Measurements from ENCODE around the gene PEAR1.

The PEAR1 gene

DNA sequence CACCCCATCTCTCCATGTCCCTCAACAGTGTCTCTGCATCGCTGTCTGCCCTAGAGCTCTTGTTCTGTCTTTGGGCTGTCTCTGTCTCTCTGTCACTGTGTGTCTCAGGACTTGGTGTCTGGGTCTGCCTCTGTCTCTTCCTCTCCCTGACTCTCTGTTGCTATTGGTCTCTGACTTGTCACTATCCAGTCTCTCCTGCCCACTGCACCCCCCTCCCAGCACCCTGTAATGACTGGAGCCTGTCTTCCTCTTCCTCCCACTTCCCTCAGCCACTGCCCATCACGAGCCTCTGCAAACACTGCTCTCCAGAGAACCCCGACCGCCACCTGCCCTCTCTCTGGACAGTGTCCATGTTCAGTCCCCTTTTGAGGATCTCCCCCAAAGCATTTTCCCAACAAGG lies 12.1 kb downstream of the PEAR1 start:
- H3K4me1 ChIP-seq (ENCODE audit: control insufficient read depth, insufficient read depth, low read length) = peaks cover under 1% of the 10 kb centered on the region
- no peak overlapping the region for H3K4me3 ChIP-seq (ENCODE audit: low read depth, low read length)
- H3K27me3 ChIP-seq (ENCODE audit: control insufficient read depth, insufficient read depth, low read length) = peaks cover 9% of the 10 kb centered on the region
- H3K36me3 ChIP-seq (ENCODE audit: control insufficient read depth, insufficient read depth, low read length) = no peaks in the 10 kb centered on the region
- no peak overlapping the region for H3K9ac ChIP-seq (ENCODE audit: low read depth, low read length)
- no peaks in the 10 kb centered on the region for H3K9me3 ChIP-seq (ENCODE audit: control insufficient read depth, insufficient read depth, low read length)

DNA sequence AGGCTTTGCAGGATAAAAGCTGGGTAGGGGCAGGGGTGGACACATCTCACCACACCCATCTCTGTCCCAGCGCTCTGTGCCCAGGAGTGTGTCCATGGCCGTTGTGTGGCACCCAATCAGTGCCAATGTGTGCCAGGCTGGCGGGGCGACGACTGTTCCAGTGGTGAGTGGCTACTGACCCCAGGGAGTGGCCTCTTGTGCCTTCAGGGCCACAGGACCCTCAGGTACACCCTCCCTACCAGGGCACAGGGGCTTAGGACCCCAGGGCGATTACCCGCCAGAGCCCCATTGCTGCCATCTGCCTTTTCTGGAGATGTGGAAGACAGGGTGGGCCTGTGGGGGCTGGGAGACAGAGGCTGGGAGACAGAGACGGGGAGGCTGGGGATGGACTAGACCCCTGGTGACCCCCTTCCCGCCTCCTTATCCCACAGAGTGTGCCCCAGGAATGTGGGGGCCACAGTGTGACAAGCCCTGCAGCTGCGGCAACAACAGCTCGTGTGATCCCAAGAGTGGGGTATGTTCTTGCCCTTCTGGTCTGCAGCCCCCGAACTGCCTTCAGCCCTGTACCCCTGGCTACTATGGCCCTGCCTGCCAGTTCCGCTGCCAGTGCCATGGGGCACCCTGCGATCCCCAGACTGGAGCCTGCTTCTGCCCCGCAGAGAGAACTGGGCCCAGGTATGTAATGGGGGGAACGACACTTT lies 12.8 kb downstream of the PEAR1 start:
- Histone ChIP-seq H3K27me3 (ENCODE audit: control insufficient read depth, insufficient read depth, low read length) (peaks cover 5% of the 10 kb centered on the region), H3K4me3 (ENCODE audit: low read depth, low read length) (no peak overlapping the region), H3K9me3 (ENCODE audit: control insufficient read depth, insufficient read depth, low read length) (no peaks in the 10 kb centered on the region), H3K4me1 (ENCODE audit: control insufficient read depth, insufficient read depth, low read length) (peaks cover 2% of the 10 kb centered on the region), H3K9ac (ENCODE audit: low read depth, low read length) (no peak overlapping the region), H3K36me3 (ENCODE audit: control insufficient read depth, insufficient read depth, low read length) (no peaks in the 10 kb centered on the region)

DNA sequence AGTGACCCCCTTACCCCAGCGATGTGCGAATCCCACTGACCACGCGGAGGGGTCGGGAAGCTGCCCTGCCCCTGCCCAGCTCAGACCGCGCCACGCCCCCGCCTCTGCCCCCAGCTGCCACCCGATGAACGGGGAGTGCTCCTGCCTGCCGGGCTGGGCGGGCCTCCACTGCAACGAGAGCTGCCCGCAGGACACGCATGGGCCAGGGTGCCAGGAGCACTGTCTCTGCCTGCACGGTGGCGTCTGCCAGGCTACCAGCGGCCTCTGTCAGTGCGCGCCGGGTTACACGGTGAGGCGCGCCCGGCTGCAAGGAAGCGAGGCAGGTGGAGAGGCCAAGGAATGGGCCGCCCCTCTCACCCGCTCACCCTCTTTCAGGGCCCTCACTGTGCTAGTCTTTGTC lies 15.0 kb downstream of the PEAR1 start:
- no peaks in the 10 kb centered on the region for H3K36me3 ChIP-seq (ENCODE audit: control insufficient read depth, insufficient read depth, low read length)
- peaks cover 14% of the 10 kb centered on the region for H3K27me3 ChIP-seq (ENCODE audit: control insufficient read depth, insufficient read depth, low read length)
- H3K4me3 ChIP-seq (ENCODE audit: low read depth, low read length) = no peak overlapping the region
- H3K4me1 ChIP-seq (ENCODE audit: control insufficient read depth, insufficient read depth, low read length) = peaks cover 3% of the 10 kb centered on the region
- no peak overlapping the region for H3K9ac ChIP-seq (ENCODE audit: low read depth, low read length)
- no peaks in the 10 kb centered on the region for H3K9me3 ChIP-seq (ENCODE audit: control insufficient read depth, insufficient read depth, low read length)

DNA sequence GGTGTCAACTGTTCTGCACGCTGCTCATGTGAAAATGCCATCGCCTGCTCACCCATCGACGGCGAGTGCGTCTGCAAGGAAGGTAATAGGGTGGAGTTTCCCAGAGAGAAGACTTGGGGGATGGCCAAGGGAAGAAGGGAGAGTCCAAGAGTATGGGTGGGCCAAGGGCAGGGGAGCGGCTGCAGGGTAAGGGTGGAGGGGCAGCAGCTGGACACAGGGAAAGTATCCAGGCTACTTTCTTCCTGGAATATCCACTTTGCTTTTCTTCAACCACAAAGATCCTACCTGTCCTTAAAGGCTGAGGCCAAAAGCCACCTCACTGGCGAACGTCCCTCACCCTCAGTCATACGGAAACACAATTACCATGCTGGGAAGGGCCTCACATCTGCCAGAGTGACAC lies 15.4 kb downstream of the PEAR1 start:
- H3K4me1 ChIP-seq (ENCODE audit: control insufficient read depth, insufficient read depth, low read length) = peaks cover 4% of the 10 kb centered on the region
- H3K27me3 ChIP-seq (ENCODE audit: control insufficient read depth, insufficient read depth, low read length) = peaks cover 14% of the 10 kb centered on the region
- H3K9me3 ChIP-seq (ENCODE audit: control insufficient read depth, insufficient read depth, low read length) = no peaks in the 10 kb centered on the region
- no peak overlapping the region for H3K4me3 ChIP-seq (ENCODE audit: low read depth, low read length)
- H3K36me3 ChIP-seq (ENCODE audit: control insufficient read depth, insufficient read depth, low read length) = no peaks in the 10 kb centered on the region
- H3K9ac ChIP-seq (ENCODE audit: low read depth, low read length) = no peak overlapping the region

GRCh38 chr1:156909671-156910070 lies 16.2 kb downstream of the PEAR1 start:
- H3K9me3 ChIP-seq (ENCODE audit: control insufficient read depth, insufficient read depth, low read length) = no peaks in the 10 kb centered on the region
- H3K4me3 ChIP-seq (ENCODE audit: low read depth, low read length) = no peak overlapping the region
- no peaks in the 10 kb centered on the region for H3K36me3 ChIP-seq (ENCODE audit: control insufficient read depth, insufficient read depth, low read length)
- peaks cover 14% of the 10 kb centered on the region for H3K27me3 ChIP-seq (ENCODE audit: control insufficient read depth, insufficient read depth, low read length)
- H3K4me1 ChIP-seq (ENCODE audit: control insufficient read depth, insufficient read depth, low read length) = peaks cover 4% of the 10 kb centered on the region
- H3K9ac ChIP-seq (ENCODE audit: low read depth, low read length) = no peak overlapping the region

GRCh38 chr1:156910309-156910782 lies 16.8 kb downstream of the PEAR1 start:
- peak overlapping the region; percentile 54 for H3K4me3 ChIP-seq (ENCODE audit: low read depth, low read length)
- peaks cover 4% of the 10 kb centered on the region for H3K4me1 ChIP-seq (ENCODE audit: control insufficient read depth, insufficient read depth, low read length)
- H3K9ac ChIP-seq (ENCODE audit: low read depth, low read length) = no peak overlapping the region

DNA sequence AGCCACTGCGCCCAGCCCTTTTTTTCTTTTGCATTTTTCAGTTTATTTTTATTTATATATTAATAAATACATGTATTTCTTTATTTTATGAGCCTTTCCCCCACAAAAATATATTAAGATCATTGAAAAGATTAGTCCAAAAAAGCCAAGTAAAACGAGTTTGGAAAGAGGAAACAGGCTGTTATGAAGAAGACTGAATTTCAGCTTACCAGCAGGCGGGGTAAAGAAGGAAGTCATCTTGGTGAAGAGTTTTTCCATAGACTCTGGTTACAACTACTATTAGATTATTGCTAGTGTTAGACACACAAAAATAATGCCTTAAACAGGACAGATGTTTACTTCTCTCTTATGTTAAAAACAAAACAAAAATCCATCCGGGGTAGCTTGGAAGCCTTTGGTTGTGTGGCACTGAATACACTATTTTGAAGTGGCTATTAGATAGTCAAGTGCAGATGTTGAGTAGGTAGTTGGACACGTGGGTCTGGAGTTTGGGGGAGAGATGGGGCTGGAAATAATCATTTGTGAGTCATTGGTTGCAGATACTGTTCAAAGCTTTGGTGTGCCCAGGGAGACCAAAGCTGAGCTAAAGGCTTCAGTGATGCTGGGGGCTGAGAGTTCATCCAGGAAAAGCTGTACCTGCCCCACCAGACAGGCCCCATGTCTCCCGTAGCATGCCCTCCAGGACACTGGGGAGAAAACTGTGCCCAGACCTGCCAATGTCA lies 18.2 kb downstream of the PEAR1 start:
- no peaks in the 10 kb centered on the region for H3K36me3 ChIP-seq (ENCODE audit: control insufficient read depth, insufficient read depth, low read length)
- H3K9me3 ChIP-seq (ENCODE audit: control insufficient read depth, insufficient read depth, low read length) = no peaks in the 10 kb centered on the region

More at GRCh38 chr1:156910309-156910782, 16.8 kb downstream of the PEAR1 start:
- peaks cover 19% of the 10 kb centered on the region for H3K27me3 ChIP-seq (ENCODE audit: control insufficient read depth, insufficient read depth, low read length)
- H3K36me3 ChIP-seq (ENCODE audit: control insufficient read depth, insufficient read depth, low read length) = no peaks in the 10 kb centered on the region
- no peaks in the 10 kb centered on the region for H3K9me3 ChIP-seq (ENCODE audit: control insufficient read depth, insufficient read depth, low read length)

DNA sequence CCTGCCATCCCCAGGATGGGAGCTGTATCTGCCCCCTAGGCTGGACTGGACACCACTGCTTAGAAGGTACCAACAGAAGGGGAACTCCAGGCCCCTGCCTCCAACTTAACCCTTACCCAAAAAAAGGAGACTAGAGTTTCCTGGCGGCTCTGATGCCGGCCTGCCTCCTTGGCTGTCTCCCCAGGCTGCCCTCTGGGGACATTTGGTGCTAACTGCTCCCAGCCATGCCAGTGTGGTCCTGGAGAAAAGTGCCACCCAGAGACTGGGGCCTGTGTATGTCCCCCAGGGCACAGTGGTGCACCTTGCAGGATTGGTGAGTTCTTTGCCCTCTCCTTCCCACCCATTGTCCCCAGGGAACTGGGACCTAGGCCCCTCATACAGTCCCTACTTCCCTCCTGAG lies 18.8 kb downstream of the PEAR1 start:
- Histone ChIP-seq H3K4me3 (ENCODE audit: low read depth, low read length) (no peak overlapping the region), H3K4me1 (ENCODE audit: control insufficient read depth, insufficient read depth, low read length) (peaks cover 4% of the 10 kb centered on the region), H3K36me3 (ENCODE audit: control insufficient read depth, insufficient read depth, low read length) (no peaks in the 10 kb centered on the region), H3K27me3 (ENCODE audit: control insufficient read depth, insufficient read depth, low read length) (peaks cover 28% of the 10 kb centered on the region), H3K9ac (ENCODE audit: low read depth, low read length) (no peak overlapping the region), H3K9me3 (ENCODE audit: control insufficient read depth, insufficient read depth, low read length) (no peaks in the 10 kb centered on the region)

More for the DNA sequence above, 18.2 kb downstream of the PEAR1 start:
- peaks cover 4% of the 10 kb centered on the region for H3K4me1 ChIP-seq (ENCODE audit: control insufficient read depth, insufficient read depth, low read length)
- no peak overlapping the region for H3K9ac ChIP-seq (ENCODE audit: low read depth, low read length)
- H3K4me3 ChIP-seq (ENCODE audit: low read depth, low read length) = no peak overlapping the region
- peaks cover 24% of the 10 kb centered on the region for H3K27me3 ChIP-seq (ENCODE audit: control insufficient read depth, insufficient read depth, low read length)

GRCh38 chr1:156912861-156913808 lies 19.6 kb downstream of the PEAR1 start:
- Histone ChIP-seq H3K4me1 (ENCODE audit: control insufficient read depth, insufficient read depth, low read length) (peaks cover 4% of the 10 kb centered on the region), H3K9me3 (ENCODE audit: control insufficient read depth, insufficient read depth, low read length) (no peaks in the 10 kb centered on the region), H3K9ac (ENCODE audit: low read depth, low read length) (no peak overlapping the region), H3K4me3 (ENCODE audit: low read depth, low read length) (no peak overlapping the region), H3K36me3 (ENCODE audit: control insufficient read depth, insufficient read depth, low read length) (no peaks in the 10 kb centered on the region), H3K27me3 (ENCODE audit: control insufficient read depth, insufficient read depth, low read length) (peaks cover 30% of the 10 kb centered on the region)

DNA sequence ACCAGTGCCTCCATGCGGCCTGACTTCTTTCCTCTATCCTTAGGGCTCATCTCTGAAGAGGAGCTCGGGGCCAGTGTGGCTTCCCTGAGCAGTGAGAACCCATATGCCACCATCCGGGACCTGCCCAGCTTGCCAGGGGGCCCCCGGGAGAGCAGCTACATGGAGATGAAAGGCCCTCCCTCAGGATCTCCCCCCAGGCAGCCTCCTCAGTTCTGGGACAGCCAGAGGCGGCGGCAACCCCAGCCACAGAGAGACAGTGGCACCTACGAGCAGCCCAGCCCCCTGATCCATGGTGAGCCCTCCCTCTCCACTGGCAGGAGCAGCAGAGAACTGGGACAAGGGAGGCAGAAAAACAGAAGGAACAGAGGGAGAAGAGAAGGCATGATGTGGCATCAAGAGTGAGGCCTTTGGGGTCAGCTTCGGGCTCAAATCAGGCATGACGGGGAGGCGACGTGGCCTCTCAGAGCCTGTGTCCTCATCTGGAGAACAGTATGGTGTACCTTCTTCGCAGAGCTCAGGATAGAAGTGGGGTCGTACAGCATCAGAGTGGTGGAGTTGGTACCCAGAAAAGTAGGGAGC lies 20.4 kb downstream of the PEAR1 start:
- Histone ChIP-seq H3K9ac (ENCODE audit: low read depth, low read length) (no peak overlapping the region), H3K27me3 (ENCODE audit: control insufficient read depth, insufficient read depth, low read length) (peaks cover 37% of the 10 kb centered on the region), H3K36me3 (ENCODE audit: control insufficient read depth, insufficient read depth, low read length) (no peaks in the 10 kb centered on the region)

GRCh38 chr1:156914440-156914856 lies 20.9 kb downstream of the PEAR1 start:
- Histone ChIP-seq H3K4me1 (ENCODE audit: control insufficient read depth, insufficient read depth, low read length) (peaks cover 4% of the 10 kb centered on the region), H3K9ac (ENCODE audit: low read depth, low read length) (no peak overlapping the region), H3K9me3 (ENCODE audit: control insufficient read depth, insufficient read depth, low read length) (no peaks in the 10 kb centered on the region), H3K27me3 (ENCODE audit: control insufficient read depth, insufficient read depth, low read length) (peaks cover 42% of the 10 kb centered on the region), H3K4me3 (ENCODE audit: low read depth, low read length) (no peak overlapping the region), H3K36me3 (ENCODE audit: control insufficient read depth, insufficient read depth, low read length) (no peaks in the 10 kb centered on the region)

More for the DNA sequence above, 20.4 kb downstream of the PEAR1 start:
- peaks cover 4% of the 10 kb centered on the region for H3K4me1 ChIP-seq (ENCODE audit: control insufficient read depth, insufficient read depth, low read length)
- H3K9me3 ChIP-seq (ENCODE audit: control insufficient read depth, insufficient read depth, low read length) = no peaks in the 10 kb centered on the region
- H3K4me3 ChIP-seq (ENCODE audit: low read depth, low read length) = no peak overlapping the region
